Activated CD4-positive, alpha-beta T cell treated with anti-CD3 and anti-CD28 coated beads, Interleukin-2, amount 10 ng/mL, durations not matched to agents 24 days and 14 days (primary cell): ENCODE data around the gene ADAP2. TPM values are rescaled to one million over a fixed set of nuclear protein-coding genes. Genes with fewer than 3 reads are reported as not detected.
A peak's percentile ranks its signal among the peaks of the same experiment; 100 is the strongest.

Source experiments
- DNase-seq: peaks from one replicate; pipeline ENCODE4 v3.0.0; 2022
- H3K27ac Mint-ChIP-seq: one replicate; pipeline ENCODE4 v1.8.0; 2022; ENCODE audit warnings: mild to moderate bottlenecking, mixed read lengths
- H3K27me3 Mint-ChIP-seq: one replicate; pipeline ENCODE4 v1.8.0; 2022; ENCODE audit warnings: mixed read lengths
- H3K36me3 Mint-ChIP-seq: one replicate; pipeline ENCODE4 v1.8.0; 2022; ENCODE audit warnings: low read depth, mild to moderate bottlenecking, mixed read lengths
- H3K4me1 Mint-ChIP-seq: one replicate; pipeline ENCODE4 v1.8.0; 2021; ENCODE audit warnings: mixed read lengths
- H3K4me3 Mint-ChIP-seq: one replicate; pipeline ENCODE4 v1.8.0; 2022; ENCODE audit warnings: mild to moderate bottlenecking, moderate library complexity, mixed read lengths
- H3K9me3 Mint-ChIP-seq: one replicate; pipeline ENCODE4 v1.8.0; 2021; ENCODE audit warnings: mixed read lengths
- intact Hi-C: fragments of 100-400 bp; cut with micrococcal nuclease; formaldehyde crosslinking; loops from one replicate; pipeline ENCODE4 v1.15.1; 2023
- total RNA-seq: library from RNA; stranded (reverse); gene quantifications from 2 replicates; pipeline ENCODE4 v1.2.3, GENCODE V29; 2022

ADAP2 gene
- total RNA-seq, 1 donor from 2014 or later = 0.86 TPM

DNA sequence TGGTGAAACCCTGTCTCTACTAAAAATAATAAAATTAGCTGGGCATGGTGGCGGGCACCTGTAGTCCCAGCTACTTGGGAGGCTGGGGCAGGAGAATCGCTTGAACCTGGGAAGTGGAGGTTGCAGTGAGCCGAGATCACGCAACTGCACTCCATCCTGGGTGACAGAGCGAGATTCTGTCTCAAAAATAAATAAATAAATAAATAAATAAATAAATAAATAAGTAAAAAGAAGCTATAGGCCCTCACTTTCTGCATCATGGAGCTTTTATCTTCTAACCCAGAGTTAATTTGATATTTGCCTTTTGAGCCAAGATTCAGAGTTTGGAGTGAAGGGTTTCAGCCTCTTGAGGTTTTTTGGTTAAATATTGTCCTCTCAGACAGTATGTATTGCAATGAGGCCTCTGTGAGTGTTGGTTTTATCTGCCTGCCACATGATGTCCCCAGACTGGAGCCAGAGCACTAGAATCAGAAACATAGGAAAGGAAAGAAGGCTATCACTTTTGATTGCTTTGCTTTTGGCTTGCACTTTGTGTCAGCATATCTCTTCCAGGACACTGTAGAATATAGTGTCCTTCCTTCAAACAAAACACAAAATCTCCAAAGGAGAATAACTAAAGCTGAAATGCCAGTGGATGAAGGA, 81.6 kb downstream of the ADAP2 start:
- H3K4me1 Mint-ChIP-seq = peaks cover 7% of the 10 kb centered on the region
- H3K27me3 Mint-ChIP-seq = peaks cover 6% of the 10 kb centered on the region

GRCh38 chr17:31004160-31004559, 82.4 kb downstream of the ADAP2 start:
- no peak for DNase-seq
- intact Hi-C loops = no loop called here
- no peak overlapping the region for H3K27ac Mint-ChIP-seq
- peaks cover 13% of the 10 kb centered on the region for H3K4me1 Mint-ChIP-seq
- H3K4me3 Mint-ChIP-seq = no peak overlapping the region
- no peaks in the 10 kb centered on the region for H3K9me3 Mint-ChIP-seq
- H3K36me3 Mint-ChIP-seq = peaks cover 9% of the 10 kb centered on the region
- peaks cover 11% of the 10 kb centered on the region for H3K27me3 Mint-ChIP-seq

More for the DNA sequence above, 81.6 kb downstream of the ADAP2 start:
- intact Hi-C loops = no loop called here
- Mint-ChIP-seq H3K27ac (no peak overlapping the region), H3K9me3 (no peaks in the 10 kb centered on the region), H3K36me3 (peaks cover 13% of the 10 kb centered on the region), H3K4me3 (no peak overlapping the region)
- DNase-seq = no peak

DNA sequence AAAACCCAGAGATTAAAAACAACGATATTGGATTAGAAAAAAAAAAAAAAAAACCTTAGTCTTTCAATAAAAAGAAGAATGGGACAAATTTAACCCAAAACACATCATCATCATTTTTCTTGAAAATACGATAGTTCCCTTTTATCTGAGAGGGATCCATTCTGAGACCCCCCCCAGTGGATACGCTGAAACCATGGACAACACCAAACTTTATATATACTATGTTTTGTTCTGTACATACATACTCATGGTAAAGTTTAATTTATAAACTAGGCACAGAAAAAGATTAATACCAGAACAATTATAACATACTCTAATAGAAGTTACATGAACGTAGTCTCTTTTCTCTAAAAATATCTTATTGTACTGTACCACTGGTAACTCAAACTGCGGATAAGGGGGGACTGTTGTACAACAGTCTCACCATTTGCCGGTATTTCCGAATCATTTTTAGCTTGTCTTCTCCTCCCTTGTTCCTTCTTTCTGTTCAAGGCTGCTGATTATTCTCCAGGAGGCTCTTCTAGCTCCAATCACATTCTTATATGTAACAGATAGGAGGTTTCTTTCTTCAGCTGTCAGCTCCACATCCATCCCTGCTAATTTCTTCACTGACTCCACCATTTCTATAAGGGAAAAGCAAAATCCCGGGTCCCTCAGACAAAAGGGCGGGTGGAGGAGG, 86.1 kb downstream of the ADAP2 start:
- intact Hi-C loops = no loop called here
- Mint-ChIP-seq H3K36me3 (peaks cover 4% of the 10 kb centered on the region), H3K4me3 (peak overlapping the region; percentile 86), H3K27ac (peak overlapping the region; percentile 72), H3K27me3 (peaks cover 19% of the 10 kb centered on the region), H3K4me1 (peaks cover 16% of the 10 kb centered on the region), H3K9me3 (no peaks in the 10 kb centered on the region)
- DNase-seq = no peak

DNA sequence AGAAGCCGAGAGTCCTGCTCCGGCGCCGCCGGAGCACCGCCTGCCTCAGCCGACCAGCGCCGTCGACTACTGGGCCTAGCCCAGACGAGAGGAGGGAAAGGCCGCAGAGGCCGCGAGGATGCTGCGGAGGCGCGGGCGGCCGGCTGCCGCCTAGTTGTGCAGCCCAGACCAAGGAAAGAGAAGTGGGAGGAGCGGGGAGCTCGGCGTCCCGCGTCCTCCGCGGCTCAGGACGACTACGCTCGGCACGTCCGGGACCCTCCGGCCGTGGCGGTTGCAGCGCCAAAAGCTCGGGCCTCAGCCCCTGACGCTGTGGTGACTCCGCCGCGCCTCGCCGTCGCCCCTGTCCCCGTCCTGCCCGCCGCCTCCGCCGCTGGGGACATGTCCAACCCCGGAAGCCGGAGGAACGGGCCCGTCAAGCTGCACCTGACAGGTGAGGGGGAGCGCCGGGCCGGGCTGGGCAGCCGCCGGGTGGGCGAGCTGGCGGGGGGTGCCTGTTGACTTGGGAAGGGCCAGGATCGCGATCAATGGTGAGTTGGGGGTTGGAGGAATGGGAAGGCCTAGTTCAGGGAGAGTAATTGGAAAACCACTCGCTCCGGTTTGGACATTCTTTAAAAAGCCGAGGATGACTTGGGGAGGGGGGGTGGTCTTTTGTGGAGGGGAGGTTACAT, 86.8 kb downstream of the ADAP2 start:
- Mint-ChIP-seq H3K4me1 (peaks cover 16% of the 10 kb centered on the region), H3K27ac (peak overlapping the region; percentile 85), H3K36me3 (peaks cover 4% of the 10 kb centered on the region), H3K27me3 (peaks cover 19% of the 10 kb centered on the region), H3K9me3 (no peaks in the 10 kb centered on the region), H3K4me3 (peak overlapping the region; percentile 86)
- intact Hi-C loops = no loop called here
- peak; percentile 85 for DNase-seq

Other genes starting within 250 kb of the ADAP2 start
- gene CRLF3, start 97.3 kb upstream of the ADAP2 start, total RNA-seq = 43.2 and 46.4 TPM in 2 replicates
- gene ATAD5, start 90.0 kb upstream of the ADAP2 start, total RNA-seq = 30.2 and 31.5 TPM in 2 replicates
- gene TEFM, start 15.7 kb upstream of the ADAP2 start, total RNA-seq = 18.9 and 19.7 TPM in 2 replicates
- 10.2 and 10.6 TPM in 2 replicates for gene RNF135, start 49.1 kb downstream of the ADAP2 start, total RNA-seq
- gene NF1, start 173.0 kb downstream of the ADAP2 start, total RNA-seq = 28.5 and 28.9 TPM in 2 replicates